Nephron progenitor cell (in vitro differentiated cells): ENCODE data around the gene FAM174C.

Source experiments
- DNase-seq: peaks from one replicate; pipeline ENCODE4 v3.0.0; 2021
- H3K27ac Mint-ChIP-seq: 2 replicates; pipeline ENCODE4 v1.8.0; 2021; ENCODE audit warnings: mild to moderate bottlenecking, moderate library complexity, mixed read lengths
- H3K27me3 Mint-ChIP-seq: 2 replicates; pipeline ENCODE4 v1.8.0; 2021; ENCODE audit warnings: mild to moderate bottlenecking, low read depth, mixed read lengths; ENCODE audit not compliant: poor library complexity
- H3K36me3 Mint-ChIP-seq: 2 replicates; pipeline ENCODE4 v1.8.0; 2021; ENCODE audit warnings: low read depth, mixed read lengths
- H3K4me1 Mint-ChIP-seq: 2 replicates; pipeline ENCODE4 v1.8.0; 2021; ENCODE audit warnings: mixed read lengths
- H3K4me3 Mint-ChIP-seq: 2 replicates; pipeline ENCODE4 v1.8.0; 2021; ENCODE audit warnings: mild to moderate bottlenecking, moderate library complexity, mixed read lengths
- H3K9me3 Mint-ChIP-seq: 2 replicates; pipeline ENCODE4 v1.8.0; 2021; ENCODE audit warnings: mild to moderate bottlenecking, moderate library complexity, mixed read lengths
- CTCF ChIP-seq: fragments of 200-600 bp; sonication (generic); IDR thresholded peaks from 2 replicates; pipeline ENCODE4 v1.5.0; 2021; ENCODE audit warnings: antibody characterized with exemption

The FAM174C gene

DNA sequence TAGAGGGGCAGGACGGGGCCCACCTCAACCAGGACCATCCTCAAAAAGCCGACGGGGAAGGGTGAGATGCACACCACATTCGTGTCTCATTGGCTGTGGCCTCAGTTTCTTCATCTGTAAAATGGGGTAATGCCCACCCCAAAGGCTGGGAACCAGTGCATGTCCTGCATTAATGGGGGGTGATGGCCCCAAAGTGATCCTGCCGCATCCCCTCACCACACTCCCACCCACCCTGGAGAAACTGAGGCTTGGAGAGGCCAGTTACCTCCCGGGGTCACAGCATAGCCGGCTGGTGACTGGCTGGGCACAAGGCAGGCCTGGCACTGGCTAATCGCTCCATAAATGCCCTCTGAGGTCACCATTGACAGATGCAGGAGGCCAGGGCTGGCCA is 27.6 kb upstream of the FAM174C start:
- no peak overlapping the region for H3K27ac Mint-ChIP-seq
- no peak for TF ChIP-seq CTCF
- no peak for DNase-seq
- H3K36me3 Mint-ChIP-seq, result peaks cover 4% of the 10 kb centered on the region
- H3K4me3 Mint-ChIP-seq, result peak overlapping the region; percentile 25
- H3K27me3 Mint-ChIP-seq, result no peaks in the 10 kb centered on the region
- H3K9me3 Mint-ChIP-seq, result no peaks in the 10 kb centered on the region
- H3K4me1 Mint-ChIP-seq, result peaks cover 23% of the 10 kb centered on the region

DNA sequence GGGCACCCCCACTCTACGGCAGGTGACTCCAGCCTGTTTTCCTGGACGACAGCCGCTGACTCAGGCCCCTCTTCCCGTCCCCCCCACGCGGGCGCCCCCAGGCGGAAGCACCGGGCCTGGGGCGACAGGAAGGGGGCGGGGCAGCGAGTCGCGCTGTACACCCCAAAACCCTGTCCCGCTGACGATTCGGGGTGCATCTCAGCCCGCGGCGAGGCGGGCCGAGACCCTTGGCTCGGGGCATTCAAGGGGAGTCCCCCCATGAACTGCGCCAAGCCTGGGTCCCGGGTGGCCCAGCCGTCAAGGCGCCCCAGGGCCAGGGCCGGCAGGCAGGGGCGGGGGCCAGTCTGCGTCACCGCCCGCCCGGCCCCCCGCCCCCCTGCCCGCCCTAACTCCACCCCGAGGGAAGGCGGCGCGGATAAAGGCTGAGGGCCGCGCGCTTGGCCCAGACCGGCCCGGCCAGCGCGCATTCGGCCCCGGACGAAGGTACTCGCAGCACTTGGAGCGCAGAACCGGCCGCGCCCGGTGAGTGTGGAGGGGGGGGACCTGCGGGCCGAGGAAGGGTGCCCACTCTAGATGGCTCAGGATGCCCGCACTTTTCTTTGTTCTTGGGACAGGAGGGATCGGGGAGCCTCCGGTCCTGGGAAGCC is 27.1 kb upstream of the FAM174C start, which contains the start of gene MIDN:
Gene MIDN, plus strand, starts transcription at position 445 of the 647 bp plus-strand sequence. CDS start 1,714 bp downstream, outside the sequence.
- peak; percentile 77 for DNase-seq

GRCh38 chr19:1248786-1249297 is 26.5 kb upstream of the FAM174C start:
- peak; percentile 48 for TF ChIP-seq CTCF
- no peaks in the 10 kb centered on the region for H3K27me3 Mint-ChIP-seq
- DNase-seq, result peak; percentile 87
- peaks cover 15% of the 10 kb centered on the region for H3K4me1 Mint-ChIP-seq
- peaks cover 4% of the 10 kb centered on the region for H3K36me3 Mint-ChIP-seq
- no peaks in the 10 kb centered on the region for H3K9me3 Mint-ChIP-seq
- H3K27ac Mint-ChIP-seq, result no peak overlapping the region
- peak overlapping the region; percentile 82 for H3K4me3 Mint-ChIP-seq

More for the DNA sequence above, 27.1 kb upstream of the FAM174C start, which contains the start of gene MIDN:
- Mint-ChIP-seq H3K4me1 (peaks cover 19% of the 10 kb centered on the region), H3K4me3 (peak within 1 kb of the TSS; percentile 82), H3K27ac (peak within 1 kb of the TSS; percentile 51), H3K9me3 (no peaks in the 10 kb centered on the region), H3K36me3 (peaks cover 4% of the 10 kb centered on the region), H3K27me3 (no peaks in the 10 kb centered on the region)
- no peak for TF ChIP-seq CTCF

- DNase-seq, result peak; percentile 95
- Mint-ChIP-seq H3K9me3 (no peaks in the 10 kb centered on the region), H3K27me3 (no peaks in the 10 kb centered on the region), H3K27ac (peak overlapping the region; percentile 95), H3K4me3 (peak overlapping the region; percentile 87), H3K36me3 (peaks cover 5% of the 10 kb centered on the region), H3K4me1 (peaks cover 14% of the 10 kb centered on the region)
- no peak for TF ChIP-seq CTCF
Observed at GRCh38 chr19:1249298-1249989, 25.9 kb upstream of the FAM174C start.

GRCh38 chr19:1249990-1250436 is 25.3 kb upstream of the FAM174C start:
- no peak for DNase-seq
- H3K9me3 Mint-ChIP-seq, result no peaks in the 10 kb centered on the region
- H3K36me3 Mint-ChIP-seq, result peaks cover 11% of the 10 kb centered on the region
- H3K4me1 Mint-ChIP-seq, result peaks cover 16% of the 10 kb centered on the region
- no peaks in the 10 kb centered on the region for H3K27me3 Mint-ChIP-seq
- no peak overlapping the region for H3K27ac Mint-ChIP-seq
- TF ChIP-seq CTCF, result no peak
- H3K4me3 Mint-ChIP-seq, result peak overlapping the region; percentile 87
